ENCODE data around the gene STEAP1.
"Not testable (repeated sequence)": the region's sequence is repeated elsewhere in the genome, so short reads cannot be mapped to it uniquely, and the experiment has no call there.

The STEAP1 gene

DNA sequence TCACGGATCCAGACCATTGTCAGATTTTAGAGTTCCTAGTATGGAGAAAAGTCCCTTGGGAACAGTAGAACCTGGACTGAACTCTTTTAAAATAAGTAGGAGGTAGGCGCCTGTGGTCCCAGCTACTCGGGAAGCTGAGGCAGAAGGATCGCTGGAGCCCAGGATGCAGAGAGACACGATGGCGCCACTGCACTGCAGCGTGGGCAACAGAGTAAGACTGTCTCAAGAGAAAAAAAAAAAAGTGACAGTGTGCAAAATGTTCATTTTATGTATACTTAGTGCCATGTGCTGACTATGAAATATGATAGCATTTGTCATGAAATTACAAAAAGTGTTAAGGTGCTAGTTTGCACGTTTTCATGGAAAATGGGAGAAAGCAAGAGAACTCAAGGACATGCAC, 22.5 kb upstream of the STEAP1 start:
- not testable (repeated sequence) for H3K4me3 ChIP-seq (ENCODE audit: low read length); DNase-seq; H4K8ac ChIP-seq (ENCODE audit: low read depth, low read length); H3K4ac ChIP-seq (ENCODE audit: low read depth, low read length); H3K27ac ChIP-seq (ENCODE audit: low read depth, low read length); H2BK15ac ChIP-seq (replicated peaks; ENCODE audit: low read depth); H3K79me1 ChIP-seq (ENCODE audit: low read length); H2BK120ac ChIP-seq (ENCODE audit: low read depth, low read length); H3K18ac ChIP-seq (ENCODE audit: low read length); H3K4me1 ChIP-seq (ENCODE audit: control insufficient read depth, low read depth, low read length); H3K79me2 ChIP-seq (ENCODE audit: control insufficient read depth, insufficient read depth, low read length); H3K4me2 ChIP-seq (ENCODE audit: low read length); H2BK5ac ChIP-seq (ENCODE audit: low read length); H3K27me3 ChIP-seq (ENCODE audit: insufficient read depth, low read length, poor library complexity); H3K36me3 ChIP-seq (ENCODE audit: control insufficient read depth, insufficient read depth, low read length); H3K9ac ChIP-seq (ENCODE audit: low read length); H3K23ac ChIP-seq (ENCODE audit: low read length); H2AK5ac ChIP-seq (ENCODE audit: low read length); H3K56ac ChIP-seq (ENCODE audit: low read length); H4K5ac ChIP-seq (ENCODE audit: low read length)
- WGBS (ENCODE audit: extremely low coverage, insufficient coverage, low lambda C conversion rate), result no CpG with 5 or more reads among the region's 8 CpGs

DNA sequence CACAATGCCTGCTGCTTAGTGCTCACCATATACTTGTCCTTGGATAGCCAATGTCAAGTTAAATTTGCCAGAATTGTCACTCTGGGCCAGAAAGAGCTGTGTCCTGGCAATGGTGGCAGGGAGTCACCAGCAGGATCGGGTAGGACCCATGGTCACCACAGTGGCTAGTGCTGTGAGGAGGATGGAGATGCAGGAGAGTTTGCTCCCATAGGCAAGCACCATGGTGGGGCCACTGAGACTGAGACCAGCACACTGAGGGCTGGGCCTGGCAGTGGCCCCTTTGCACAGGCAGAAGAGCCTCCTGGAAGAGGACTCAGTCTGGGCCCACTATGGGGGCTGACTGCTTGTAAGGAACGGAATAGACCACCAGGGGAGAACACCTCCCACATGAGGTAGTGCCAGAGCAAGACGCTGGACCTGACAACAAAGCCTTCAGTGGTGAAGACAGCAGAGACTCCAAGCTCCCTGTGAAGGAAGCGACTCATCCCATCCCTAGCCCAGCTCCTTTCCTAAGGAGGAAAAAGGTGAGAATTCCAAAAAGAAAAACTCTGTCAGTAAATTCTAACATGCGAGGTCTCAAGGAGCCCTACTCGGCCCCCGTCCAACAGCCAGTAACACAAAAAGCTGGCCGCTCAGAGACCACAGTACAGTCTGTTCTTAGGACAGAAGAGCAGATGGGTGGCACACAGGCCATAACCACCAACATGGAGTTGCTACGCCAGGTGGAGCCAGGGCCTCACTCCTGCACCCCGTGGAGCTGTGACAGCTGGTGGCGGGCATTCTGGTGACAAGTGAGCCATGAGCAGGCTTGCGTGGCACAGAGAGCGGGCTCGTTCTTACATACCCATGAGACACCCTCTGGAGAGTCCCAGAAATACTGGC, 6.9 kb upstream of the STEAP1 start:
- not testable (repeated sequence) for H3K18ac ChIP-seq (ENCODE audit: low read length); H2BK5ac ChIP-seq (ENCODE audit: low read length); H2BK15ac ChIP-seq (replicated peaks; ENCODE audit: low read depth); H4K8ac ChIP-seq (ENCODE audit: low read depth, low read length); H3K4me1 ChIP-seq (ENCODE audit: control insufficient read depth, low read depth, low read length); H2BK120ac ChIP-seq (ENCODE audit: low read depth, low read length); H3K4me2 ChIP-seq (ENCODE audit: low read length); H3K79me2 ChIP-seq (ENCODE audit: control insufficient read depth, insufficient read depth, low read length); H2AK5ac ChIP-seq (ENCODE audit: low read length); H3K56ac ChIP-seq (ENCODE audit: low read length); H3K79me1 ChIP-seq (ENCODE audit: low read length); H3K36me3 ChIP-seq (ENCODE audit: control insufficient read depth, insufficient read depth, low read length); H3K4me3 ChIP-seq (ENCODE audit: low read length); H3K27ac ChIP-seq (ENCODE audit: low read depth, low read length); H3K27me3 ChIP-seq (ENCODE audit: insufficient read depth, low read length, poor library complexity); H3K4ac ChIP-seq (ENCODE audit: low read depth, low read length); H3K23ac ChIP-seq (ENCODE audit: low read length); H3K9ac ChIP-seq (ENCODE audit: low read length); DNase-seq; H4K5ac ChIP-seq (ENCODE audit: low read length)
- WGBS (ENCODE audit: extremely low coverage, insufficient coverage, low lambda C conversion rate), result no CpG with 5 or more reads among the region's 14 CpGs

DNA sequence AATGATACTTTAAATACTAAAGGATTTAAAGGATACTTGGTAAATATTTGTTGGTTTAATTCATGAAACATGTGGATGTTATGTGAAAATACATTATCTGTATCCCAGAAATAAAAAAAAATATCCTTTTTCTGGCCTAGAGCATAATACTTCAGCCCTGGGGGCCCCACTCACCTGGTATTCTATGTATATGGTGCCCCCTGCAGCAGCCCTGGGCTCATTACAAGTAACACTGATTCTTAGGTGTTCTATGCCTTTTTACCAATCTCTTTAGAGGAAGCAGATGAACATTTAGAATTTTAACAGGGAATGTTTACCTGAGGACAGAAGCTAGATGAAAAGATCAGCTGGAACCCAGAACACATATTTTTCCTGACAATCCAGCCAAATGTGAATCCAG, 4.8 kb upstream of the STEAP1 start:
- not testable (repeated sequence) for H3K4me2 ChIP-seq (ENCODE audit: low read length); H4K8ac ChIP-seq (ENCODE audit: low read depth, low read length); H3K27me3 ChIP-seq (ENCODE audit: insufficient read depth, low read length, poor library complexity); H3K27ac ChIP-seq (ENCODE audit: low read depth, low read length); H3K18ac ChIP-seq (ENCODE audit: low read length); H3K4me3 ChIP-seq (ENCODE audit: low read length); H3K9ac ChIP-seq (ENCODE audit: low read length); H3K23ac ChIP-seq (ENCODE audit: low read length); H2BK5ac ChIP-seq (ENCODE audit: low read length); H2BK15ac ChIP-seq (replicated peaks; ENCODE audit: low read depth); H3K4me1 ChIP-seq (ENCODE audit: control insufficient read depth, low read depth, low read length); H3K79me1 ChIP-seq (ENCODE audit: low read length); H3K36me3 ChIP-seq (ENCODE audit: control insufficient read depth, insufficient read depth, low read length); H4K5ac ChIP-seq (ENCODE audit: low read length); H3K56ac ChIP-seq (ENCODE audit: low read length); H3K79me2 ChIP-seq (ENCODE audit: control insufficient read depth, insufficient read depth, low read length); H3K4ac ChIP-seq (ENCODE audit: low read depth, low read length); H2AK5ac ChIP-seq (ENCODE audit: low read length); H2BK120ac ChIP-seq (ENCODE audit: low read depth, low read length)
- peak; percentile 21 for DNase-seq

DNA sequence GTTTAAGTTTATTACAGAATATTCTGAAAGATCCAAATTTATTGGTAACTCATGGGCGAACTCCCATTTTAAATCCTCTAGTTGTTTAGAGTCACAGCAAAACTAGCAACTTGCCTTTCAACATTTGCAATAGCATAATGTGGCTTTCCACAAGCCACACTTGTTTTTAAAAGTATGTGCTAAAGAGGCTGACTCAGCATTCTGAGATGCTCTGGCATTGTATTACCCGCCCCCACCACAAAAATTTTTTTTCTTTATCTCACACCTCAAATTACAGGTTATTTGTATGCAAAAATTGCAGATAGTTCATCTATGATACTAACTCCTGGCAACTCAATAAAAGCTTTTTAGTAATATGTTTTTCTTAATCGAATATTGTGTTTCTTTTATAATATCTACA, 2.4 kb upstream of the STEAP1 start:
- H3K36me3 ChIP-seq (ENCODE audit: control insufficient read depth, insufficient read depth, low read length); H2BK5ac ChIP-seq (ENCODE audit: low read length); H3K4me1 ChIP-seq (ENCODE audit: control insufficient read depth, low read depth, low read length); H4K5ac ChIP-seq (ENCODE audit: low read length); H3K79me1 ChIP-seq (ENCODE audit: low read length); H2BK120ac ChIP-seq (ENCODE audit: low read depth, low read length); H3K27ac ChIP-seq (ENCODE audit: low read depth, low read length); H3K18ac ChIP-seq (ENCODE audit: low read length); H3K56ac ChIP-seq (ENCODE audit: low read length); H2BK15ac ChIP-seq (replicated peaks; ENCODE audit: low read depth); H3K79me2 ChIP-seq (ENCODE audit: control insufficient read depth, insufficient read depth, low read length); H3K4me2 ChIP-seq (ENCODE audit: low read length); H2AK5ac ChIP-seq (ENCODE audit: low read length); H3K27me3 ChIP-seq (ENCODE audit: insufficient read depth, low read length, poor library complexity); H3K4me3 ChIP-seq (ENCODE audit: low read length); H3K23ac ChIP-seq (ENCODE audit: low read length); H4K8ac ChIP-seq (ENCODE audit: low read depth, low read length); H3K4ac ChIP-seq (ENCODE audit: low read depth, low read length); H3K9ac ChIP-seq (ENCODE audit: low read length): not testable (repeated sequence)
- peak; percentile 55 for DNase-seq
- 100% methylated on average over 1 of the region's 3 CpGs for WGBS (ENCODE audit: extremely low coverage, insufficient coverage, low lambda C conversion rate)

DNA sequence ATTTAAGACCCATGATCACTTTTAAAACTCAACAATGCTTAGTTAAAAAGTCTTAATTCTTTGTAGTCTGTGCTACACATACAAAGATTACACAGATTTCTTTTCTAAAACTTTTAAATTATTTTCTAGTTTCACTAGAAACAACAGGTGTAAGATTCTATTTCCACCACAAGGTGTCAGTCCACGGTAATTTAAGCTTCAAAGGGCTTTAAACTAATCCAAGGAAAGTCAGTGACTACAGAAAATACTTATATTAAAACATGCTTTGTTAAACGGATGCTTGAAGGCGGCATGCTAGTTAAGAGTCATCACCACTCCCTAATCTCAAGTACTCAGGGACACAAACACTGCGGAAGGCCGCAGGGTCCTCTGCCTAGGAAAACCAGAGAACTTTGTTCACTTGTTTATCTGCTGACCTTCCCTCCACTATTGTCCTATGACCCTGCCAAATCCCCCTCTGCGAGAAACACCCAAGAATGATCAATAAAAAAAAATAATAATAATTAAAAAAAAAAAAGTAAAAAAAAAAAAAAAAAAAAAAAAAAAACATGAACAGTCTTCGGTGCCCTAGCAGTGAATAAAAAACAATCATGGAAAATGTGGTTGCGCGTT, 1.5 kb upstream of the STEAP1 start:
- H4K5ac ChIP-seq (ENCODE audit: low read length); H3K27me3 ChIP-seq (ENCODE audit: insufficient read depth, low read length, poor library complexity); H4K8ac ChIP-seq (ENCODE audit: low read depth, low read length); H3K4me2 ChIP-seq (ENCODE audit: low read length); H3K4ac ChIP-seq (ENCODE audit: low read depth, low read length); H3K18ac ChIP-seq (ENCODE audit: low read length); H3K4me3 ChIP-seq (ENCODE audit: low read length); H2AK5ac ChIP-seq (ENCODE audit: low read length); H3K79me1 ChIP-seq (ENCODE audit: low read length); H2BK15ac ChIP-seq (replicated peaks; ENCODE audit: low read depth); H2BK5ac ChIP-seq (ENCODE audit: low read length); H3K56ac ChIP-seq (ENCODE audit: low read length); H3K79me2 ChIP-seq (ENCODE audit: control insufficient read depth, insufficient read depth, low read length); H3K27ac ChIP-seq (ENCODE audit: low read depth, low read length); H2BK120ac ChIP-seq (ENCODE audit: low read depth, low read length); H3K9ac ChIP-seq (ENCODE audit: low read length); H3K36me3 ChIP-seq (ENCODE audit: control insufficient read depth, insufficient read depth, low read length); H3K4me1 ChIP-seq (ENCODE audit: control insufficient read depth, low read depth, low read length); H3K23ac ChIP-seq (ENCODE audit: low read length): not testable (repeated sequence)
- no CpG with 5 or more reads among the region's 9 CpGs for WGBS (ENCODE audit: extremely low coverage, insufficient coverage, low lambda C conversion rate)
- DNase-seq, result peak; percentile 88

DNA sequence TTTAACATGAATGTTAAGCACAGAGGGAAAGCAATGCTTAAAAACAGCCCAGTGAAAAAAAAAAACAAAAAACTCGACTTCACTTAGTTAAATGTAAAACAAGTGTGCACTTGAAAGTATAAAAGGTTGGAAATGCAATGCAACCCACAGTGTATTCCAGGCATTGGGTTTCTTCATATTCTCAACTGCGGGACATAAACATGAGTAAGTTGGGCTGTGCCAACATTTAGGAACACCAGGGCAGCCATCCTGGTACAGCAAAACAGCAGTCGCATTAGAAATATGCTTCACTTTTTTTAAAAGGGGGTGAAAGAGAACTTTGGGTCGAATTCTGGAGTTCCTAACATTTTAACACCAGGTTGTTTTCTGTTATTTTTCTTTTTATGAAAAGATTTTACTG, 937 bp downstream of the STEAP1 start:
- no peak overlapping the region for H3K4ac ChIP-seq (ENCODE audit: low read depth, low read length)
- H3K79me2 ChIP-seq (ENCODE audit: control insufficient read depth, insufficient read depth, low read length), result no peaks in the 10 kb centered on the region
- no peak overlapping the region for H2BK5ac ChIP-seq (ENCODE audit: low read length)
- no peaks in the 10 kb centered on the region for H3K27me3 ChIP-seq (ENCODE audit: insufficient read depth, low read length, poor library complexity)
- H2BK120ac ChIP-seq (ENCODE audit: low read depth, low read length), result no peak overlapping the region
- H3K56ac ChIP-seq (ENCODE audit: low read length), result no peak overlapping the region
- no CpG with 5 or more reads among the region's 4 CpGs for WGBS (ENCODE audit: extremely low coverage, insufficient coverage, low lambda C conversion rate)
- no peaks in the 10 kb centered on the region for H3K79me1 ChIP-seq (ENCODE audit: low read length)
- H3K4me3 ChIP-seq (ENCODE audit: low read length), result no peak overlapping the region
- H3K4me1 ChIP-seq (ENCODE audit: control insufficient read depth, low read depth, low read length), result no peaks in the 10 kb centered on the region
- no peak overlapping the region for H3K4me2 ChIP-seq (ENCODE audit: low read length)
- no peak overlapping the region for H3K9ac ChIP-seq (ENCODE audit: low read length)
- H4K5ac ChIP-seq (ENCODE audit: low read length), result no peak overlapping the region
- DNase-seq, result no peak
- no peaks in the 10 kb centered on the region for H3K36me3 ChIP-seq (ENCODE audit: control insufficient read depth, insufficient read depth, low read length)
- H3K18ac ChIP-seq (ENCODE audit: low read length), result no peak overlapping the region
- H4K8ac ChIP-seq (ENCODE audit: low read depth, low read length), result no peak overlapping the region
- no peak overlapping the region for H2AK5ac ChIP-seq (ENCODE audit: low read length)
- H3K23ac ChIP-seq (ENCODE audit: low read length), result no peak overlapping the region
- H3K27ac ChIP-seq (ENCODE audit: low read depth, low read length), result no peak overlapping the region
- no peak overlapping the region for H2BK15ac ChIP-seq (replicated peaks; ENCODE audit: low read depth)

Data from mesendoderm (in vitro differentiated cells).